HCT116 (cell line): ENCODE results near the gene ARMH1. TPM values are rescaled to one million over a fixed set of nuclear protein-coding genes. Genes with fewer than 3 reads are reported as not detected.

Experiments
- ATAC-seq: fragments of 200-7000 bp; cut with Tn5 transposase; 2 replicates; pipeline ENCODE4 v1.9.1; 2020; ENCODE audit warnings: mild to moderate bottlenecking, moderate library complexity
- BruUV-seq: library from RNA; stranded (reverse); fragments of 400-500 nt; replicated peaks from 2 replicates; lab custom pipeline; 2021; lab: Mats Ljungman, UMichigan
- CTCF ChIA-PET: fragments of 300-600 bp; sonication (Branson Sonifier 250); formaldehyde crosslinking; loops from one replicate; lab custom pipeline; 2021; ENCODE audit warnings: antibody characterized with exemption; lab: Charles Lee
- POLR2A ChIA-PET: fragments of 300-600, 350-600 bp; sonication (Branson Sonifier 250); formaldehyde crosslinking; loops from one replicate; lab custom pipeline; 2021; ENCODE audit warnings: antibody characterized with exemption; lab: Charles Lee
- RAD21 ChIA-PET, 2 experiments: fragments of 300-600 bp; sonication (Branson Sonifier 250); formaldehyde crosslinking; loops; one replicate each; lab custom pipeline; 2023; ENCODE audit warnings: low total read pairs in 2 of 2; ENCODE audit not compliant: uncharacterized antibody in 2 of 2, unreplicated experiment in 2 of 2, low non-redundant PET in 1 of 2; lab: Charles Lee
- DNase-seq: peaks from one replicate; pipeline ENCODE4 v3.0.0-alpha.2; 2010; ENCODE audit warnings: low read depth, low spot score
- H2AFZ ChIP-seq: fragments of 200-600 bp; shearing (Covaris generic), sonication (generic); 2 replicates; pipeline ENCODE4 v1.6.1; 2017; ENCODE audit warnings: low read depth, mixed run types, mixed read lengths, antibody characterized with exemption, low read length; ENCODE audit not compliant: poor library complexity, severe bottlenecking
- H3K27ac ChIP-seq: 2 replicates; pipeline ENCODE4 v1.5.1; 2012; ENCODE audit warnings: low read depth, low read length
- H3K27me3 ChIP-seq: fragments of 200-600 bp; sonication (generic); 2 replicates; pipeline ENCODE4 v1.6.1; 2016; ENCODE audit warnings: mixed run types, low read length, mixed read lengths; ENCODE audit not compliant: insufficient read depth
- H3K36me3 ChIP-seq, 2 experiments: fragments of 200-500 bp in 1 of 2; fragments of 200-600 bp in 1 of 2; sonication (Bioruptor generic) in 1 of 2; sonication (generic) in 1 of 2; 2 replicates each; pipeline versions ENCODE4 v1.5.1 to v1.6.1; 2014 to 2016; ENCODE audit warnings: low read length in 2 of 2, inconsistent platforms in 1 of 2, mixed read lengths in 1 of 2, mixed run types in 1 of 2; ENCODE audit not compliant: insufficient read depth in 2 of 2, control insufficient read depth in 1 of 2
- H3K4me1 ChIP-seq, 2 experiments: fragments of 200-600 bp in 1 of 2; sonication (generic) in 1 of 2; 2 replicates each; pipeline versions ENCODE4 v1.5.1 to v1.6.1; 2012 to 2017; ENCODE audit warnings: low read length in 2 of 2, inconsistent platforms in 1 of 2, mild to moderate bottlenecking in 1 of 2, mixed read lengths in 1 of 2, mixed run types in 1 of 2, moderate library complexity in 1 of 2; ENCODE audit not compliant: insufficient read depth in 2 of 2, control insufficient read depth in 1 of 2
- H3K4me2 ChIP-seq: fragments of 200-600 bp; sonication (generic); 2 replicates; pipeline ENCODE4 v1.6.1; 2017; ENCODE audit warnings: mixed run types, low read length, mixed read lengths
- H3K4me3 ChIP-seq, 2 experiments: fragments of 200-600 bp in 1 of 2; sonication (generic) in 1 of 2; replicated peaks in 1 of 2; 2 replicates each; pipeline ENCODE4 v1.5.1; 2011 to 2016; ENCODE audit warnings: low read length in 2 of 2, control low read depth in 1 of 2, low read depth in 1 of 2, mild to moderate bottlenecking in 1 of 2, mixed read lengths in 1 of 2, mixed run types in 1 of 2
- H3K79me2 ChIP-seq: fragments of 200-600 bp; sonication (generic); 2 replicates; pipeline ENCODE4 v1.6.1; 2017; ENCODE audit warnings: mild to moderate bottlenecking, mixed run types, low read length, moderate library complexity, mixed read lengths; ENCODE audit not compliant: insufficient read depth
- H3K9ac ChIP-seq: fragments of 200-600 bp; sonication (generic); 2 replicates; pipeline ENCODE4 v1.6.1; 2016; ENCODE audit warnings: low read length, mixed read lengths
- H3K9me2 ChIP-seq: fragments of 200-600 bp; sonication (generic), shearing (Covaris generic); 2 replicates; pipeline ENCODE4 v1.6.1; 2017; ENCODE audit warnings: mixed run types, mild to moderate bottlenecking, moderate library complexity; ENCODE audit not compliant: insufficient read depth
- H3K9me3 ChIP-seq, 2 experiments: fragments of 200-500 bp in 1 of 2; fragments of 200-600 bp in 1 of 2; sonication (Bioruptor generic) in 1 of 2; sonication (generic) in 1 of 2; 2 replicates each; pipeline ENCODE4 v1.6.1; 2014 to 2017; ENCODE audit warnings: low read length in 2 of 2, mixed read lengths in 2 of 2, inconsistent platforms in 1 of 2, low read depth in 1 of 2, mild to moderate bottlenecking in 1 of 2, mixed run types in 1 of 2, moderate library complexity in 1 of 2; ENCODE audit not compliant: control insufficient read depth in 1 of 2, insufficient read depth in 1 of 2
- H4K20me1 ChIP-seq: fragments of 200-600 bp; sonication (generic), shearing (Covaris generic); 2 replicates; pipeline ENCODE4 v1.6.1; 2017; ENCODE audit warnings: mixed run types, mild to moderate bottlenecking, moderate library complexity; ENCODE audit not compliant: insufficient read depth
- EGR1 ChIP-seq: IDR thresholded peaks from 2 replicates; pipeline ENCODE4 v1.6.1; 2012; ENCODE audit warnings: low read depth
- ELF1 ChIP-seq: IDR thresholded peaks from 2 replicates; pipeline ENCODE4 v1.6.1; 2012; ENCODE audit warnings: low read depth, borderline replicate concordance
- EZH2 ChIP-seq: fragments of 200-600 bp; sonication (generic); IDR thresholded peaks from 2 replicates; pipeline ENCODE4 v1.6.1; 2017; ENCODE audit warnings: antibody characterized with exemption, mixed run types
- EZH2phosphoT487 ChIP-seq: fragments of 200-600 bp; IDR thresholded peaks from 2 replicates; pipeline ENCODE4 v1.6.1; 2018; ENCODE audit warnings: antibody characterized with exemption, borderline replicate concordance
- POLR2AphosphoS5 ChIP-seq: IDR thresholded peaks from 2 replicates; pipeline ENCODE4 v1.6.1; 2011; ENCODE audit warnings: mild to moderate bottlenecking, low read depth, low read length, moderate library complexity
- RAD21 ChIP-seq: IDR thresholded peaks from 2 replicates; pipeline ENCODE4 v1.6.1; 2012; ENCODE audit warnings: low read depth, mild to moderate bottlenecking
- SIN3A ChIP-seq: IDR thresholded peaks from 2 replicates; pipeline ENCODE4 v1.6.1; 2012; ENCODE audit warnings: low read depth
- SP1 ChIP-seq: IDR thresholded peaks from 2 replicates; pipeline ENCODE4 v1.6.1; 2012; ENCODE audit warnings: low read depth
- TCF7L2 ChIP-seq: IDR thresholded peaks from 2 replicates; pipeline ENCODE4 v1.7.0; 2011; ENCODE audit warnings: borderline replicate concordance, inconsistent platforms; ENCODE audit not compliant: insufficient read depth, insufficient read length; ENCODE audit errors: extremely low read depth
- YY1 ChIP-seq: IDR thresholded peaks from 2 replicates; pipeline ENCODE4 v1.6.1; 2011; ENCODE audit warnings: low read length, low read depth, moderate library complexity, mild to moderate bottlenecking; ENCODE audit not compliant: insufficient replicate concordance; ENCODE audit errors: extremely low read depth
- ZFX ChIP-seq: fragments of 450-650 bp; IDR thresholded peaks from 2 replicates; pipeline ENCODE4 v1.6.1; 2017
- ZNF274 ChIP-seq: fragments of 200-500 bp; sonication (Bioruptor generic); IDR thresholded peaks from 2 replicates; pipeline ENCODE4 v1.6.1; 2014; ENCODE audit warnings: mild to moderate bottlenecking, low read depth, low read length, inconsistent platforms
- intact Hi-C: fragments of 100-400 bp; cut with micrococcal nuclease; formaldehyde crosslinking; loops from 2 replicates; pipeline ENCODE4 v1.10.0; 2022
- total RNA-seq: library from RNA; stranded (reverse); gene quantifications from one replicate; pipeline ENCODE4 v1.2.1, GENCODE V29; 2021; ENCODE audit not compliant: unreplicated experiment
- TF ChIP-seq, protein P1 (sequence below): IDR thresholded peaks from 2 replicates; pipeline ENCODE4 v1.6.1; 2011; ENCODE audit warnings: mild to moderate bottlenecking, low read length, moderate library complexity; ENCODE audit not compliant: insufficient replicate concordance; ENCODE audit errors: extremely low read depth
- TF ChIP-seq, protein P2 (sequence below): IDR thresholded peaks from 2 replicates; pipeline ENCODE4 v1.6.1; 2012
- TF ChIP-seq, protein P3 (sequence below): IDR thresholded peaks from 2 replicates; pipeline ENCODE4 v1.6.1; 2012; ENCODE audit warnings: low read depth
- TF ChIP-seq, protein P4 (sequence below): IDR thresholded peaks from 2 replicates; pipeline ENCODE4 v1.6.1; 2012

Gene ARMH1
- total RNA-seq, 1 experiment from 2014 or later: 3.2 TPM

DNA sequence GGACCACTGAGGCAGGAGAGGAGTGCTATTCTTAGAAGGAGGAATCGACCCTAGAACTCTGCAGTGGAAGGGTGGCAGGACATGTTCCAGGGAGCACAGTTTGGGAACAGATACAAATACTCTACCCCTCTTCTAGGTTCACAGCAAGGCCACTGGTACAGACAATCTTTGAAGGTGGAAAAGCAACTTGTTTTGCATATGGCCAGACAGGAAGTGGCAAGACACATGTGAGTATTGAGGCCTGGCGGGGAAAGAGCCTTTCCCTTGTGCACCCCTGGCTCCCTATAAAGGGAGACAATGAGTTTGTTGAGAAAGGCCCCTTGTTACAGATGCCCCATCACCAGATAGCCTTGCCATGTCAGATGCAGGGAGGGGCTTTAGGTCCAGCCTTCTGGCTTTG is 82.9 kb downstream of the ARMH1 start:
- ChIA-PET RAD21 (no interaction called here), POLR2A (interaction anchor here (0.7 kb wide), 1 partner anchor 27 kb away, joined by 3 read pairs; the partner anchor contains the start of gene RNU5D-1), CTCF (no interaction called here)
- Histone ChIP-seq H2AFZ (no peak overlapping the region), H3K36me3 (peaks cover 61 to 87% of the 10 kb centered on the region in 2 experiments), H3K4me2 (no peak overlapping the region), H3K9me3 (no peaks in the 10 kb centered on the region), H4K20me1 (no peaks in the 10 kb centered on the region), H3K27ac (no peak overlapping the region), H3K27me3 (no peaks in the 10 kb centered on the region), H3K4me1 (no peaks in the 10 kb centered on the region), H3K79me2 (no peaks in the 10 kb centered on the region), H3K9ac (no peak overlapping the region), H3K4me3 (no peak overlapping the region), H3K9me2 (no peaks in the 10 kb centered on the region)
- ATAC-seq (no peak), DNase-seq (no peak)
- no TSS peak for BruUV-seq
- TF ChIP-seq, protein P1, sequence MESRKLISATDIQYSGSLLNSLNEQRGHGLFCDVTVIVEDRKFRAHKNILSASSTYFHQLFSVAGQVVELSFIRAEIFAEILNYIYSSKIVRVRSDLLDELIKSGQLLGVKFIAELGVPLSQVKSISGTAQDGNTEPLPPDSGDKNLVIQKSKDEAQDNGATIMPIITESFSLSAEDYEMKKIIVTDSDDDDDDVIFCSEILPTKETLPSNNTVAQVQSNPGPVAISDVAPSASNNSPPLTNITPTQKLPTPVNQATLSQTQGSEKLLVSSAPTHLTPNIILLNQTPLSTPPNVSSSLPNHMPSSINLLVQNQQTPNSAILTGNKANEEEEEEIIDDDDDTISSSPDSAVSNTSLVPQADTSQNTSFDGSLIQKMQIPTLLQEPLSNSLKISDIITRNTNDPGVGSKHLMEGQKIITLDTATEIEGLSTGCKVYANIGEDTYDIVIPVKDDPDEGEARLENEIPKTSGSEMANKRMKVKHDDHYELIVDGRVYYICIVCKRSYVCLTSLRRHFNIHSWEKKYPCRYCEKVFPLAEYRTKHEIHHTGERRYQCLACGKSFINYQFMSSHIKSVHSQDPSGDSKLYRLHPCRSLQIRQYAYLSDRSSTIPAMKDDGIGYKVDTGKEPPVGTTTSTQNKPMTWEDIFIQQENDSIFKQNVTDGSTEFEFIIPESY: no peak
- TF ChIP-seq, protein P2, sequence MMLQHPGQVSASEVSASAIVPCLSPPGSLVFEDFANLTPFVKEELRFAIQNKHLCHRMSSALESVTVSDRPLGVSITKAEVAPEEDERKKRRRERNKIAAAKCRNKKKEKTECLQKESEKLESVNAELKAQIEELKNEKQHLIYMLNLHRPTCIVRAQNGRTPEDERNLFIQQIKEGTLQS: no peak
- TF ChIP-seq TCF7L2 (no peak), ZNF274 (no peak), SIN3A (no peak), RAD21 (no peak), POLR2AphosphoS5 (no peak), EZH2phosphoT487 (no peak), YY1 (no peak), ZFX (no peak), ELF1 (no peak), SP1 (no peak), EGR1 (no peak), EZH2 (no peak)
- TF ChIP-seq, protein P3, sequence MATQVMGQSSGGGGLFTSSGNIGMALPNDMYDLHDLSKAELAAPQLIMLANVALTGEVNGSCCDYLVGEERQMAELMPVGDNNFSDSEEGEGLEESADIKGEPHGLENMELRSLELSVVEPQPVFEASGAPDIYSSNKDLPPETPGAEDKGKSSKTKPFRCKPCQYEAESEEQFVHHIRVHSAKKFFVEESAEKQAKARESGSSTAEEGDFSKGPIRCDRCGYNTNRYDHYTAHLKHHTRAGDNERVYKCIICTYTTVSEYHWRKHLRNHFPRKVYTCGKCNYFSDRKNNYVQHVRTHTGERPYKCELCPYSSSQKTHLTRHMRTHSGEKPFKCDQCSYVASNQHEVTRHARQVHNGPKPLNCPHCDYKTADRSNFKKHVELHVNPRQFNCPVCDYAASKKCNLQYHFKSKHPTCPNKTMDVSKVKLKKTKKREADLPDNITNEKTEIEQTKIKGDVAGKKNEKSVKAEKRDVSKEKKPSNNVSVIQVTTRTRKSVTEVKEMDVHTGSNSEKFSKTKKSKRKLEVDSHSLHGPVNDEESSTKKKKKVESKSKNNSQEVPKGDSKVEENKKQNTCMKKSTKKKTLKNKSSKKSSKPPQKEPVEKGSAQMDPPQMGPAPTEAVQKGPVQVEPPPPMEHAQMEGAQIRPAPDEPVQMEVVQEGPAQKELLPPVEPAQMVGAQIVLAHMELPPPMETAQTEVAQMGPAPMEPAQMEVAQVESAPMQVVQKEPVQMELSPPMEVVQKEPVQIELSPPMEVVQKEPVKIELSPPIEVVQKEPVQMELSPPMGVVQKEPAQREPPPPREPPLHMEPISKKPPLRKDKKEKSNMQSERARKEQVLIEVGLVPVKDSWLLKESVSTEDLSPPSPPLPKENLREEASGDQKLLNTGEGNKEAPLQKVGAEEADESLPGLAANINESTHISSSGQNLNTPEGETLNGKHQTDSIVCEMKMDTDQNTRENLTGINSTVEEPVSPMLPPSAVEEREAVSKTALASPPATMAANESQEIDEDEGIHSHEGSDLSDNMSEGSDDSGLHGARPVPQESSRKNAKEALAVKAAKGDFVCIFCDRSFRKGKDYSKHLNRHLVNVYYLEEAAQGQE: no peak
- TF ChIP-seq, protein P4, sequence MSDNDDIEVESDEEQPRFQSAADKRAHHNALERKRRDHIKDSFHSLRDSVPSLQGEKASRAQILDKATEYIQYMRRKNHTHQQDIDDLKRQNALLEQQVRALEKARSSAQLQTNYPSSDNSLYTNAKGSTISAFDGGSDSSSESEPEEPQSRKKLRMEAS: no peak
- intact Hi-C loops: no loop called here
